OCI-LY1 (cell line): ENCODE measurements around the gene ARHGAP24.

ENCODE experiments used
- H2AFZ ChIP-seq: fragments of 200-600 bp; sonication (generic), shearing (Covaris generic); 2 replicates; pipeline ENCODE4 v1.6.0; 2014; ENCODE audit warnings: antibody characterized with exemption, mild to moderate bottlenecking, low read length
- H3F3A ChIP-seq: fragments of 200-600 bp; sonication (generic), shearing (Covaris generic); 2 replicates; pipeline ENCODE4 v1.6.0; 2014; ENCODE audit warnings: mild to moderate bottlenecking, antibody characterized with exemption, low read length, moderate library complexity; ENCODE audit not compliant: insufficient read depth
- H3K27ac ChIP-seq: fragments of 200-600 bp; sonication (generic); 2 replicates; pipeline ENCODE4 v1.5.1; 2014; ENCODE audit warnings: low read length, mixed run types, mild to moderate bottlenecking, low read depth; ENCODE audit not compliant: poor library complexity, severe bottlenecking
- H3K27me3 ChIP-seq: fragments of 200-600 bp; sonication (generic); 2 replicates; pipeline ENCODE4 v1.6.0; 2014; ENCODE audit warnings: antibody characterized with exemption, mild to moderate bottlenecking, low read length, moderate library complexity; ENCODE audit not compliant: insufficient read depth
- H3K36me3 ChIP-seq: fragments of 200-600 bp; sonication (generic); 2 replicates; pipeline ENCODE4 v1.6.1; 2014; ENCODE audit warnings: mild to moderate bottlenecking, antibody characterized with exemption, low read length, moderate library complexity, mixed read lengths; ENCODE audit not compliant: insufficient read depth
- H3K4me1 ChIP-seq: fragments of 200-600 bp; sonication (generic); 2 replicates; pipeline ENCODE4 v1.5.1; 2014; ENCODE audit warnings: mild to moderate bottlenecking, low read length, moderate library complexity; ENCODE audit not compliant: insufficient read depth, severe bottlenecking
- H3K4me2 ChIP-seq: fragments of 200-600 bp; sonication (generic), shearing (Covaris generic); 2 replicates; pipeline ENCODE4 v1.6.1; 2014; ENCODE audit warnings: low read length
- H3K4me3 ChIP-seq: fragments of 200-600 bp; sonication (generic); 2 replicates; pipeline ENCODE4 v1.5.1; 2014; ENCODE audit warnings: low read length, low read depth, mild to moderate bottlenecking, mixed read lengths; ENCODE audit not compliant: poor library complexity, severe bottlenecking
- H3K79me2 ChIP-seq: fragments of 200-600 bp; shearing (Covaris generic); 2 replicates; pipeline ENCODE4 v1.6.1; 2016; ENCODE audit warnings: mixed run types, low read length, mixed read lengths; ENCODE audit not compliant: insufficient read depth
- H3K9ac ChIP-seq: fragments of 200-600 bp; sonication (generic), shearing (Covaris generic); 2 replicates; pipeline ENCODE4 v1.6.1; 2014; ENCODE audit warnings: mild to moderate bottlenecking, low read length, mixed read lengths
- H3K9me2 ChIP-seq: fragments of 200-600 bp; sonication (generic), shearing (Covaris generic); 2 replicates; pipeline ENCODE4 v1.6.1; 2014; ENCODE audit warnings: low read depth, mild to moderate bottlenecking, low read length, mixed read lengths
- H3K9me3 ChIP-seq: fragments of 200-600 bp; shearing (Covaris generic); 2 replicates; pipeline ENCODE4 v1.6.1; 2014; ENCODE audit warnings: low read length, mixed read lengths
- H4K20me1 ChIP-seq: fragments of 200-600 bp; sonication (generic), shearing (Covaris generic); 2 replicates; pipeline ENCODE4 v1.6.0; 2016; ENCODE audit warnings: mild to moderate bottlenecking, low read length; ENCODE audit not compliant: insufficient read depth
- CTCF ChIP-seq: fragments of 200-600 bp; sonication (generic), shearing (Covaris generic); IDR thresholded peaks from 2 replicates; pipeline ENCODE4 v1.5.1; 2017; ENCODE audit warnings: mild to moderate bottlenecking, antibody characterized with exemption, low read length, moderate library complexity, mixed read lengths
- EZH2 ChIP-seq: fragments of 200-600 bp; sonication (generic), shearing (Covaris generic); IDR thresholded peaks from 2 replicates; pipeline ENCODE4 v1.8.0; 2017; ENCODE audit warnings: borderline replicate concordance, mixed run types, mild to moderate bottlenecking, antibody characterized with exemption, low read length, moderate library complexity, mixed read lengths

Gene ARHGAP24

GRCh38 chr4:86044593-86044985, 569.6 kb downstream of the ARHGAP24 start:
- no peak for TF ChIP-seq EZH2
- no peak for TF ChIP-seq CTCF
- Histone ChIP-seq H3F3A (no peaks in the 10 kb centered on the region), H3K27ac (no peak overlapping the region), H3K79me2 (no peaks in the 10 kb centered on the region), H4K20me1 (no peaks in the 10 kb centered on the region), H3K9me2 (no peaks in the 10 kb centered on the region), H3K4me1 (peaks cover 17% of the 10 kb centered on the region), H3K36me3 (no peaks in the 10 kb centered on the region), H3K4me2 (no peak overlapping the region), H3K27me3 (no peaks in the 10 kb centered on the region), H2AFZ (no peak overlapping the region), H3K4me3 (no peak overlapping the region), H3K9ac (no peak overlapping the region), H3K9me3 (no peaks in the 10 kb centered on the region)

- H4K20me1 ChIP-seq = no peaks in the 10 kb centered on the region
- H3K9ac ChIP-seq = no peak overlapping the region
- no peaks in the 10 kb centered on the region for H3K36me3 ChIP-seq
- no peaks in the 10 kb centered on the region for H3K79me2 ChIP-seq
- H3K9me2 ChIP-seq = no peaks in the 10 kb centered on the region
- no peaks in the 10 kb centered on the region for H3F3A ChIP-seq
- TF ChIP-seq CTCF = no peak
- TF ChIP-seq EZH2 = no peak
- no peak overlapping the region for H3K4me2 ChIP-seq
- peaks cover 9% of the 10 kb centered on the region for H3K4me1 ChIP-seq
- H3K27me3 ChIP-seq = no peaks in the 10 kb centered on the region
- H2AFZ ChIP-seq = no peak overlapping the region
- no peak overlapping the region for H3K27ac ChIP-seq
- H3K9me3 ChIP-seq = no peaks in the 10 kb centered on the region
- H3K4me3 ChIP-seq = no peak overlapping the region
Measured at GRCh38 chr4:86048426-86048825, 573.5 kb downstream of the ARHGAP24 start.

GRCh38 chr4:86050496-86050895, 575.5 kb downstream of the ARHGAP24 start:
- no peaks in the 10 kb centered on the region for H3K36me3 ChIP-seq
- no peak for TF ChIP-seq CTCF
- TF ChIP-seq EZH2 = no peak
- no peak overlapping the region for H3K4me2 ChIP-seq

More at GRCh38 chr4:86050496-86050895, 575.5 kb downstream of the ARHGAP24 start:
- Histone ChIP-seq H3K27me3 (no peaks in the 10 kb centered on the region), H3K4me1 (no peaks in the 10 kb centered on the region), H4K20me1 (no peaks in the 10 kb centered on the region), H3K9me3 (no peaks in the 10 kb centered on the region), H3K4me3 (no peak overlapping the region), H3K9me2 (no peaks in the 10 kb centered on the region), H3F3A (no peaks in the 10 kb centered on the region), H3K27ac (no peak overlapping the region), H2AFZ (no peak overlapping the region), H3K79me2 (no peaks in the 10 kb centered on the region), H3K9ac (no peak overlapping the region)
